ENCODE data around the gene KAT8. TPM values are rescaled to one million over a fixed set of nuclear protein-coding genes. Genes with fewer than 3 reads are reported as not detected.

The KAT8 gene
- total RNA-seq, 2 donors from 2014 or later, result 86.7 to 97.6 TPM

DNA sequence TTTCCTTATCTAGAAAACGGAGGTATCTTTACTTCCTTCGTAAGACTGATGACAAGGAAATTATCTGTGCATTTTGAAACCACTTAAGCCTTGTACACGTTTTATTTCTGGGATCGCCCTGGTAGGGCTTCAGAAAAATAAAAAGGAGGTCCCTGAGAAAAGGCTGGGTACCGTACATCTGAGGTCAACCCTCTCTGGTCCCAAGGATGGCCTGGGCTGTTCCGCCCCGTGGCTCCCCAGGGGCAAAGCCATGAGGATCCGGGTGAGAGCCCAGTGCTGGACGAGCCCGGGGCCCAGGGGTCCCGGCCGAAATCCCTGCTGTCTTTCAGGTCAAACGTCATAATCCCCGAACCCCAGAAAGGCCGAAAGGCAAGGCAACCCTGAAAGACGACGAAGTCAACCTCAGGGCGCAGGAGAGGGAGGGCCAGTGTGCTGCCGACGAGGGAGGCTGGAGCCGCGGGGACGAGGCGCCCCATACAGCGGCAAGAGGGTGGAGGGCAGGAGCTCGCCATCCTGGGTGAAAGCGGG lies 61.8 kb downstream of the KAT8 start:
- Mint-ChIP-seq H3K4me1 (peaks cover 44% of the 10 kb centered on the region), H3K4me3 (peak overlapping the region; percentile 95)
- ATAC-seq, result no peak

GRCh38 chr16:31179747-31180459 lies 62.4 kb downstream of the KAT8 start, which contains the start of gene FUS:
Gene FUS, plus strand, starts transcription at chr16:31180139. Its CDS starts 76 bp downstream, at chr16:31180215.
- peak; percentile 71 for ATAC-seq
- H3K4me1 Mint-ChIP-seq, result peaks cover 47% of the 10 kb centered on the region
- peaks cover 11% of the 10 kb centered on the region for H3K36me3 Mint-ChIP-seq (ENCODE audit: low read depth)
- no peaks in the 10 kb centered on the region for H3K9me3 ChIP-seq (ENCODE audit: control insufficient read depth, low read length, poor library complexity, severe bottlenecking)
- peak within 1 kb of the TSS; percentile 99 for H3K27ac Mint-ChIP-seq
- H3K4me3 Mint-ChIP-seq, result peak within 1 kb of the TSS; percentile 95
- DNase-seq, result peak; percentile 86 to 90 (median 88)
- no peaks in the 10 kb centered on the region for H3K27me3 Mint-ChIP-seq

More for the DNA sequence above, 61.8 kb downstream of the KAT8 start:
- peaks cover 8% of the 10 kb centered on the region for H3K36me3 Mint-ChIP-seq (ENCODE audit: low read depth)
- H3K27me3 Mint-ChIP-seq, result no peaks in the 10 kb centered on the region
- H3K9me3 ChIP-seq (ENCODE audit: control insufficient read depth, low read length, poor library complexity, severe bottlenecking), result no peaks in the 10 kb centered on the region
- H3K27ac Mint-ChIP-seq, result peak overlapping the region; percentile 99
- DNase-seq, result no peak

Other genes starting within 250 kb of the KAT8 start
- 10 to 100 TPM; 22.5 to 22.8 TPM for gene BCL7C, start 223.6 kb upstream of the KAT8 start, total RNA-seq
- gene CTF1, start 221.1 kb upstream of the KAT8 start, total RNA-seq, result under 1 TPM in 1 of 2 donors, not detected in 1; 0.26 TPM
- 10 to 100 TPM; 12.6 to 13.2 TPM for gene FBXL19, start 194.1 kb upstream of the KAT8 start, total RNA-seq
- gene ORAI3, start 168.6 kb upstream of the KAT8 start, total RNA-seq, result 1 to 10 TPM; 6.4 to 7.5 TPM
- 10 to 100 TPM; 31.3 to 45.5 TPM for gene SETD1A, start 159.9 kb upstream of the KAT8 start, total RNA-seq
- under 1 TPM; 0.21 to 0.60 TPM for gene HSD3B7, start 132.5 kb upstream of the KAT8 start, total RNA-seq
- under 1 TPM; 0.27 to 0.47 TPM for gene STX1B, start 107.0 kb upstream of the KAT8 start, total RNA-seq
- 10 to 100 TPM; 72.0 to 72.1 TPM for gene STX4, start 84.1 kb upstream of the KAT8 start, total RNA-seq
- gene ZNF668, start 43.4 kb upstream of the KAT8 start, total RNA-seq, result 10 to 100 TPM in 1 of 2 donors, 1 to 10 TPM in 1; 9.6 to 12.1 TPM
- gene ZNF646, start 43.2 kb upstream of the KAT8 start, total RNA-seq, result 10 to 100 TPM; 17.0 to 21.7 TPM
- gene PRSS53, start 28.7 kb upstream of the KAT8 start, total RNA-seq, result 1 to 10 TPM; 3.2 to 4.4 TPM
- gene VKORC1, start 22.9 kb upstream of the KAT8 start, total RNA-seq, result 10 to 100 TPM; 30.6 to 31.7 TPM
- 1 to 10 TPM; 8.5 to 9.9 TPM for gene BCKDK, start 9.3 kb upstream of the KAT8 start, total RNA-seq
- gene PRSS8, start 18.1 kb downstream of the KAT8 start, total RNA-seq, result not detected
- gene PRSS36, start 32.4 kb downstream of the KAT8 start, total RNA-seq, result under 1 TPM; 0.10 to 0.47 TPM
- gene FUS, start 62.5 kb downstream of the KAT8 start, total RNA-seq, result 100 to 1,000 TPM; 910 to 947 TPM
- 10 to 100 TPM; 17.9 to 22.1 TPM for gene PYCARD, start 85.1 kb downstream of the KAT8 start, total RNA-seq
- gene TRIM72, start 96.5 kb downstream of the KAT8 start, total RNA-seq, result under 1 TPM; 0.08 to 0.17 TPM
- gene PYDC1, start 99.5 kb downstream of the KAT8 start, total RNA-seq, result not detected
- 10 to 100 TPM in 1 of 2 donors, 1 to 10 TPM in 1; 7.3 to 12.5 TPM for gene ITGAM, start 142.3 kb downstream of the KAT8 start, total RNA-seq
- gene ITGAX, start 237.5 kb downstream of the KAT8 start, total RNA-seq, result 10 to 100 TPM in 1 of 2 donors, 1 to 10 TPM in 1; 4.6 to 16.0 TPM